Omental fat pad (tissue), 4 donors: Measurements from ENCODE around the gene IL11. TPM values are rescaled to one million over a fixed set of nuclear protein-coding genes. Genes with fewer than 3 reads are reported as not detected.
"Not testable (repeated sequence)": the region's sequence is repeated elsewhere in the genome, so short reads cannot be mapped to it uniquely, and the experiment has no call there.

Experiments
- ATAC-seq: fragments of 150-250 bp; one replicate; pipeline ENCODE4 v1.9.1; 2016; ENCODE audit warnings: mild to moderate bottlenecking, moderate library complexity; ENCODE audit not compliant: low FRiP score
- DNase-seq: peaks from one replicate; pipeline ENCODE4 v3.0.0-alpha.2; 2019; ENCODE audit warnings: low spot score
- total RNA-seq, 4 donors: library from RNA; depleted of rRNA; stranded (reverse); fragments of >200 nt; gene quantifications; one replicate each; pipeline ENCODE4 v1.1.0, GENCODE V29; 2016
- TF ChIP-seq, protein P1 (sequence below), 3 donors: fragments of 450-650 bp; IDR thresholded peaks; one replicate each; pipeline ENCODE4 v1.5.1; 2016 to 2017; ENCODE audit warnings: antibody characterized with exemption in 3 of 3, mild to moderate bottlenecking in 3 of 3, moderate library complexity in 2 of 3

IL11 gene
- 1 to 10 TPM in 1 of 4 donors, under 1 TPM in 1, not detected in 2; 0.28 to 1.2 TPM for total RNA-seq

DNA sequence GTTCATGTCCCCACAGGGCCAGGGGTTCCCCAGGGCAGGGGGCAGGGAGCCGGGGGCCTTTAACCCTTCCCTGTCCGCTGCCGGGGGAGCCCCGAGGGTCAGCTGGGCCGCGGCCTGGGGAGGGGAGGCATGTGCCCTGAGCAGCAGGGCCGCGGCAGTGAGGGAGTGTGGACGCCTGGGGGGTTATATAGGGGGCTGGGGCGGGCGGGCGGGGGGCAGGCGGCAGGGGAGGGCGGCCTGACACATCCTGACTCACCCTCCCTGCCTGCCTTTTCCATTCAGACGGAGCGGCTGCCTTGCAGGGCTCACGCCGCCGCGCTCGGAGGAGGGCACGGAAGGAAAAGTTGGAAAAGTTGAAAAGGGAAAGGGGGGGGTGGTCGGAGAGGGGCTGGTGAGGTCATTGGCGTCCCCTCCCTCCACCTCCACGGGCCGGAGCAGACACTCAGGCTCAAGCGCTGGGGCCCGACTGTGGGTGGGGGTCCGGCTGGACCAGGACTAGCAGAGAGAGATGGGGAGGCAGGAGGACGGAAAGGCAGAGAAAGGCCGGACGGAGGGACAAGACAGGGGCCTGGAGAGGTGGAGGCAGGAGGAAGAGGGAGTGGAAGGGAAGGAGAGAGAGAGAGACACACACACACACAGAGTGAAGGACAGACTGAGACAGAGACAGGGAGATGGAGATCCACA is at the start of gene IL11:
IL11 (minus strand) TSS at position 159 of the 684 bp plus-strand sequence; CDS start at position 6, 153 bp downstream.
- DNase-seq, result no peak
- no peak for ATAC-seq
- TF ChIP-seq, protein P1, sequence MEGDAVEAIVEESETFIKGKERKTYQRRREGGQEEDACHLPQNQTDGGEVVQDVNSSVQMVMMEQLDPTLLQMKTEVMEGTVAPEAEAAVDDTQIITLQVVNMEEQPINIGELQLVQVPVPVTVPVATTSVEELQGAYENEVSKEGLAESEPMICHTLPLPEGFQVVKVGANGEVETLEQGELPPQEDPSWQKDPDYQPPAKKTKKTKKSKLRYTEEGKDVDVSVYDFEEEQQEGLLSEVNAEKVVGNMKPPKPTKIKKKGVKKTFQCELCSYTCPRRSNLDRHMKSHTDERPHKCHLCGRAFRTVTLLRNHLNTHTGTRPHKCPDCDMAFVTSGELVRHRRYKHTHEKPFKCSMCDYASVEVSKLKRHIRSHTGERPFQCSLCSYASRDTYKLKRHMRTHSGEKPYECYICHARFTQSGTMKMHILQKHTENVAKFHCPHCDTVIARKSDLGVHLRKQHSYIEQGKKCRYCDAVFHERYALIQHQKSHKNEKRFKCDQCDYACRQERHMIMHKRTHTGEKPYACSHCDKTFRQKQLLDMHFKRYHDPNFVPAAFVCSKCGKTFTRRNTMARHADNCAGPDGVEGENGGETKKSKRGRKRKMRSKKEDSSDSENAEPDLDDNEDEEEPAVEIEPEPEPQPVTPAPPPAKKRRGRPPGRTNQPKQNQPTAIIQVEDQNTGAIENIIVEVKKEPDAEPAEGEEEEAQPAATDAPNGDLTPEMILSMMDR (IDR thresholded peaks at IDR 0.05), result no peak

GRCh38 chr19:55419624-55420236 is 49.5 kb upstream of the IL11 start:
- ATAC-seq (no peak), DNase-seq (no peak)
- TF ChIP-seq, protein P1 (IDR thresholded peaks at IDR 0.05), result no peak

DNA sequence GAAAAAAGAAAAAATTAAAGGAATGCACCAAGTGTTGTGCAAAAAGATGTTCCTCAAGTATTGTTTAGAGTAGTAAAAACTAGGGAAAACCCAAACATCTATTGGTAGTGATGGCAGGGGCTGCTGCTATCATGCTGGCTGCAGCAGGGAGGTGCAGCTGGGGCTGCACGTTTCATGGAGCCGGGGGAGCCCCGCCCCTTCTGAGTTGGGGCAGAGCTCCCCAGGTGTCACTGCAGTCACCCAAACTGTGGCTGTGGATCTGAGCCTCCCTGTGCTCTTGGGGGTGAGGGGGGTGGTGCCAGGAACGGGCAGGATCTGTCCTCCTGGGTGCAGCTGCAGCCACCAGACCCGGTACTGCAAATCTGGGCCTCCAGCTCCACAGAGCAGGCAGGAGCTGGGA is 48.8 kb upstream of the IL11 start:
- TF ChIP-seq, protein P1 (IDR thresholded peaks at IDR 0.05), result no peak
- DNase-seq, result no peak
- no peak for ATAC-seq

DNA sequence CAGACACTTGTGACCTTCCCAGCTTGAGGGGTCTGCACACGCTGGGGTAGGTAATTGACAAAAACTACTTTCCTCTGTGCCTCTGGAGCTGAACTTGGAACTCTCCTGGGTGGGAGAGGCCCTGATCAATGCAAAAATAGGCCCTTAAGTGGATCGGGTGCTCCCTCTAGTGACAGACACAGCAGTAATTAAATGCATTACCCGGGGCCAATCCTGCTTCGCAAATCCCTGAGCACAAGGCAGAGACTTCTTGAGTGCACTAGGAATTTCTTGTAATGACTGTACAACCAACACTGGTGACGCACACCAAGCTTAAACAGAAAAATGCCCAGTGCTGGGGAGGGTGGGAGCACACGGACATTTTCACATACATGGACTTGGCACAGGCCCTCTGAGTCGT is 47.9 kb upstream of the IL11 start:
- ATAC-seq (peak; percentile 91), DNase-seq (no peak)
- TF ChIP-seq, protein P1 (IDR thresholded peaks at IDR 0.05), result peak in 1 of 3 donors; percentile 59

GRCh38 chr19:55410168-55410567 is 39.9 kb upstream of the IL11 start:
- no peak for DNase-seq
- no peak for ATAC-seq
- TF ChIP-seq, protein P1 (IDR thresholded peaks at IDR 0.05), result no peak

DNA sequence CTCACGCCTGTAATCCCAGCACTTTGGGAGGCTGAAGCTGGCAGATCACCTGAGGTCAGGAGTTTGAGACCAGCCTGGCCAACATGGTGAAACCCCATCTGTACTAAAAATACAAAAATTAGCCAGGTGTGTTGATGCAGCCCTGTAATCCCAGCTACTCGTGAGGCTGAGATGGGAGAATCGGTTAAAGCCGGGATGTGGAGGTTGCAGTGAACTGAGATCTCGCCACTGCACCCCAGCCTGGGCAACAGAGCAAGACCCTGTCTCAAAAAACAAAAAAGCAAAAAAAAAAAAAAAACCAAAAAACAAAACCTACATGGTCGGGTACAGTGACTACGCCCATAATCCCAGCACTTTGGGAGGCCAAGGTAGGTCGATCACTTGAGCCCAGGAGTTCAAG is 38.9 kb upstream of the IL11 start:
- DNase-seq, ATAC-seq: not testable (repeated sequence)

GRCh38 chr19:55408533-55408872 is 38.2 kb upstream of the IL11 start:
- TF ChIP-seq, protein P1 (IDR thresholded peaks at IDR 0.05), result no peak
- ATAC-seq, result no peak
- DNase-seq, result no peak
